Prostate gland (tissue), 2 donors: ENCODE measurements around the gene GORASP1. TPM values are rescaled to one million over a fixed set of nuclear protein-coding genes. Genes with fewer than 3 reads are reported as not detected.

ENCODE experiments used
- DNase-seq: peaks from one replicate; pipeline ENCODE4 v3.0.0-alpha.2; 2019; ENCODE audit warnings: low spot score
- H3K27ac ChIP-seq, 2 donors: fragments of 200-600 bp; sonication (generic); 2 replicates each; pipeline ENCODE4 v1.5.1; 2017 to 2019
- H3K27me3 ChIP-seq: fragments of 200-600 bp; sonication (generic); replicated peaks from 2 replicates; pipeline ENCODE4 v1.5.1; 2019; ENCODE audit not compliant: insufficient read depth
- H3K36me3 ChIP-seq, 2 donors: fragments of 200-600 bp; sonication (generic); 1 replicate in 1 of 2; 2 replicates in 1 of 2; pipeline versions ENCODE4 v1.5.1 to v1.8.1; 2017 to 2019
- H3K4me1 ChIP-seq: fragments of 200-600 bp; sonication (generic); replicated peaks from 2 replicates; pipeline ENCODE4 v1.5.1; 2019
- H3K4me3 ChIP-seq, 2 donors: fragments of 200-600 bp; sonication (generic); 2 replicates each; pipeline ENCODE4 v1.5.1; 2017 to 2019
- H3K9me3 ChIP-seq: fragments of 200-600 bp; sonication (generic); 2 replicates; pipeline ENCODE4 v1.5.1; 2017
- CTCF ChIP-seq, 4 experiments: fragments of 200-600 bp in 2 of 4; fragments of 450-650 bp in 2 of 4; sonication (generic) in 2 of 4; IDR thresholded peaks; 1 replicate in 3 of 4; 2 replicates in 1 of 4; pipeline ENCODE4 v1.5.1; 2016 to 2019; ENCODE audit warnings: antibody characterized with exemption in 4 of 4, mild to moderate bottlenecking in 2 of 4, moderate library complexity in 2 of 4
- POLR2A ChIP-seq: fragments of 450-650 bp; IDR thresholded peaks from one replicate; pipeline ENCODE4 v1.6.1; 2016; ENCODE audit warnings: antibody characterized with exemption, mild to moderate bottlenecking
- POLR2AphosphoS5 ChIP-seq: sonication (generic); formaldehyde crosslinking; IDR thresholded peaks from one replicate; pipeline ENCODE4 v1.6.1; 2017; ENCODE audit warnings: antibody characterized with exemption
- WGBS: methylation state at CpG from one replicate; pipeline ENCODE4 v1.1.5; 2018; 5-methylcytosine and 5-hydroxymethylcytosine counted together
- intact Hi-C: fragments of 100-400 bp; cut with DNase I; formaldehyde crosslinking; loops from one replicate; pipeline ENCODE4 v1.14.2; 2022
- total RNA-seq, 2 donors: library from RNA; depleted of rRNA; stranded (reverse); fragments of >200 nt; gene quantifications; one replicate each; pipeline ENCODE4 v1.1.0, GENCODE V29; 2016

GORASP1 gene
- total RNA-seq, 2 donors from 2014 or later, result 76.5 to 104 TPM

GRCh38 chr3:39104961-39105686, 2.3 kb downstream of the GORASP1 start:
- Histone ChIP-seq H3K27me3 (no peaks in the 10 kb centered on the region), H3K4me1 (peaks cover 7% of the 10 kb centered on the region), H3K9me3 (no peaks in the 10 kb centered on the region), H3K36me3 (peaks cover 0 to under 1% of the 10 kb centered on the region in 2 donors), H3K4me3 (no peak overlapping the region), H3K27ac (no peak overlapping the region)
- no peak for DNase-seq
- WGBS, result 95% methylated on average over 6 of the region's 7 CpGs
- intact Hi-C loops, result loop anchor here (5.0 to 10.0 kb wide), 2 partner anchors 82 to 300 kb away; partner anchors contain the start of gene RPSA
- TF ChIP-seq POLR2AphosphoS5 (no peak), POLR2A (no peak), CTCF (IDR thresholded peaks at IDR 0.05) (no peak)

GRCh38 chr3:39103791-39104552, 3.5 kb downstream of the GORASP1 start:
- H3K27me3 ChIP-seq, result no peaks in the 10 kb centered on the region
- peak overlapping the region in 1 of 2 donors; percentile 2 for H3K27ac ChIP-seq
- intact Hi-C loops, result loop anchor here (10.0 kb wide), 1 partner anchor 301 kb away; the partner anchor contains the start of gene RPSA
- WGBS, result 89% methylated on average over 6 of the region's 6 CpGs
- no peak for DNase-seq
- no peaks in the 10 kb centered on the region for H3K9me3 ChIP-seq
- peaks cover 0 to 11% of the 10 kb centered on the region in 2 donors for H3K36me3 ChIP-seq
- H3K4me3 ChIP-seq, result no peak overlapping the region
- peaks cover 7% of the 10 kb centered on the region for H3K4me1 ChIP-seq
- no peak for TF ChIP-seq CTCF (IDR thresholded peaks at IDR 0.05)
- no peak for TF ChIP-seq POLR2A
- no peak for TF ChIP-seq POLR2AphosphoS5

- Histone ChIP-seq H3K9me3 (no peaks in the 10 kb centered on the region), H3K27ac (no peak overlapping the region), H3K4me1 (peaks cover 7% of the 10 kb centered on the region), H3K36me3 (peaks cover 0 to 16% of the 10 kb centered on the region in 2 donors), H3K27me3 (no peaks in the 10 kb centered on the region), H3K4me3 (no peak overlapping the region)
- DNase-seq, result no peak
- intact Hi-C loops, result loop anchor here (10.0 kb wide), 1 partner anchor 301 kb away; the partner anchor contains the start of gene RPSA
- TF ChIP-seq POLR2A (no peak), POLR2AphosphoS5 (no peak), CTCF (IDR thresholded peaks at IDR 0.05) (no peak)
- WGBS, result 68% methylated on average over 4 of the region's 4 CpGs
Observed at GRCh38 chr3:39103324-39103693, 4.1 kb downstream of the GORASP1 start.

GRCh38 chr3:39102504-39103323, 4.7 kb downstream of the GORASP1 start:
- Histone ChIP-seq H3K9me3 (no peaks in the 10 kb centered on the region), H3K4me3 (no peak overlapping the region), H3K27me3 (no peaks in the 10 kb centered on the region), H3K27ac (no peak overlapping the region), H3K36me3 (peaks cover 0 to 16% of the 10 kb centered on the region in 2 donors), H3K4me1 (peaks cover 7% of the 10 kb centered on the region)
- 89% methylated on average over 8 of the region's 8 CpGs for WGBS
- DNase-seq, result no peak
- intact Hi-C loops, result loop anchor here (10.0 kb wide), 1 partner anchor 302 kb away; the partner anchor contains the start of gene RPSA
- TF ChIP-seq CTCF (IDR thresholded peaks at IDR 0.05) (no peak), POLR2AphosphoS5 (no peak)
